ENCODE data around the gene MCM6. TPM values are rescaled to one million over a fixed set of nuclear protein-coding genes. Genes with fewer than 3 reads are reported as not detected.
A peak's percentile ranks its signal among the peaks of the same experiment; 100 is the strongest.

Gene MCM6
- total RNA-seq, 1 donor from 2014 or later, result 11.1 TPM

DNA sequence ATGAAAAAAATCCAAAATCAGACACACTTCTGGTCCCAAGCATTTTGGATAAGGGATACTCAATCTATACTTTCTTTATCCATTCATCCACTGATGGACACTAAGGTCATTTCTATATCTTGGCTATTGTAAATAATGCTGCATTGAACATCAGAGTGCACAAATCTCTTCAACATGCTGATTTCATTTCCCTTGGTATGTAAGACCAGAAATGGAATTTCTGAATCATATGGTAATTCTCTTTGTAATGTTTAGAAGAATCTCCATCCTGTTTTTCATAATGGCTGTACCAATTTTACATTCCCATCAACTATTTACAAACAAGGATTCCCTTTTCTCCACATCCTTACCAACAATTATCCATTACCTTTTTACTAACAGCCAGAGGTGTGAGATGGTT is 33.7 kb upstream of the MCM6 start:
- H3K36me3 ChIP-seq (ENCODE audit: control insufficient read depth, insufficient read depth, low read length), result no peaks in the 10 kb centered on the region
- no peak for TF ChIP-seq CTCF (IDR thresholded peaks at IDR 0.05; ENCODE audit: insufficient read depth, low read length, poor library complexity, severe bottlenecking)
- no peak for DNase-seq (ENCODE audit: low read depth)
- no peak overlapping the region for H3K4me3 ChIP-seq (ENCODE audit: low read depth, low read length)
- no peaks in the 10 kb centered on the region for H3K27me3 ChIP-seq (ENCODE audit: control insufficient read depth, insufficient read depth, low read length)

- Histone ChIP-seq H3K4me3 (ENCODE audit: low read depth, low read length) (no peak overlapping the region), H3K27me3 (ENCODE audit: control insufficient read depth, insufficient read depth, low read length) (no peaks in the 10 kb centered on the region), H3K36me3 (ENCODE audit: control insufficient read depth, insufficient read depth, low read length) (no peaks in the 10 kb centered on the region)
- TF ChIP-seq CTCF (IDR thresholded peaks at IDR 0.05; ENCODE audit: insufficient read depth, low read length, poor library complexity, severe bottlenecking), result no peak
- DNase-seq (ENCODE audit: low read depth), result no peak
These were observed 29.4 kb upstream of the MCM6 start for GRCh38 chr2:135905679-135906078.

DNA sequence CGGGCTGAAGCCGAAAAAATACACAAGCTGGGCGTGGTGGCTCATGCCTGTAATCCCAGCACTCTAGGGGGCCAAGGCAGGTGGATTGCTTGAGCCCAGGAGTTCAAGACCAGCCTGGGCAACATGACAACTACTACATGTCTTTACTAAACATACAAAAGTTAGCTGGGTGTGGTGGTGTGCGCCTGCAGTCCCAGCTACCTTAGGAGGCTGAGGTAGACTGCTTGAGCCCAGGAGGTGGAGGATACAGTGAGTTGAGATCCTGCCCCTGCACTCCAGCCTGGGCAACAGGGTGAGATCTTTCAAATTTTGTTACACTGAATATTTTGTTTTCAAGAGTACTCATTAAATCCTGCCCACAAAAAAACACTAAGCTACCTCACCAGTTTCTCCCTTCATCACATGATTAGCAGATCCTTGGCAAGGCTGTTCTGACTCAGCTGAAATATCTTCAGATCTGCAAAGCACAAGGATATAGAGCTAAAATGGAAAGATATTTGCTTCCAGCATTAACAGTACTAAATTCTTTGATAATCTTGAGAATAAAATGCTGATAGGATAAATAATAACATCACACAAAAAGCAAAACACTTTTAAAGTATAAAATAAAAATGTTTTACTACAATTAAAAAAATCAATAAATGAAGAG is 28.2 kb upstream of the MCM6 start:
- H3K27me3 ChIP-seq (ENCODE audit: control insufficient read depth, insufficient read depth, low read length), result no peaks in the 10 kb centered on the region
- TF ChIP-seq CTCF (IDR thresholded peaks at IDR 0.05; ENCODE audit: insufficient read depth, low read length, poor library complexity, severe bottlenecking), result no peak
- no peak overlapping the region for H3K4me3 ChIP-seq (ENCODE audit: low read depth, low read length)
- H3K36me3 ChIP-seq (ENCODE audit: control insufficient read depth, insufficient read depth, low read length), result no peaks in the 10 kb centered on the region
- peak; percentile 23 for DNase-seq (ENCODE audit: low read depth)

DNA sequence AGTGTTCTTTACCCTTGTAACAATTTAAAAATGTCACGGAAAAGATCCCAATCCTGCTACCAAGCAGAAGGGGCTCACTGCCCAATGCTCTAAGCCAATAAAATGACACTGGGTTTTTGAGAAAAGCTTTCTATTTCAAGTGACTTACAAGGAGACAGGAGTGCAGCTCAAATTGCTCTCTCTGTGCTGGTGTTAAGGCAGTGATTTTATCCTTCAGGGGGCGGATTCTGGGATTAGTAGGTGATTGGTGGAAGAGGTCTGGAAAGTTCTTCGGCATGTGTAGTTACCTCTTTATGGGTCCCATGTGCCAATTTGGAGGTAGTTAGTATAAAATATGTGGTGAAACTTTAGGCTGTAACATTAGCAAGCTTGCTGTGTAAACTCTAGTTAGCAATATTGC is 27.4 kb upstream of the MCM6 start:
- no peak for TF ChIP-seq CTCF (IDR thresholded peaks at IDR 0.05; ENCODE audit: insufficient read depth, low read length, poor library complexity, severe bottlenecking)
- Histone ChIP-seq H3K4me3 (ENCODE audit: low read depth, low read length) (no peak overlapping the region), H3K36me3 (ENCODE audit: control insufficient read depth, insufficient read depth, low read length) (no peaks in the 10 kb centered on the region), H3K27me3 (ENCODE audit: control insufficient read depth, insufficient read depth, low read length) (no peaks in the 10 kb centered on the region)
- DNase-seq (ENCODE audit: low read depth), result no peak

- no peak for DNase-seq (ENCODE audit: low read depth)
- Histone ChIP-seq H3K27me3 (ENCODE audit: control insufficient read depth, insufficient read depth, low read length) (no peaks in the 10 kb centered on the region), H3K4me3 (ENCODE audit: low read depth, low read length) (no peak overlapping the region), H3K36me3 (ENCODE audit: control insufficient read depth, insufficient read depth, low read length) (no peaks in the 10 kb centered on the region)
- no peak for TF ChIP-seq CTCF (IDR thresholded peaks at IDR 0.05; ENCODE audit: insufficient read depth, low read length, poor library complexity, severe bottlenecking)
These were observed 23.3 kb upstream of the MCM6 start for GRCh38 chr2:135899567-135899966.

- no peak for DNase-seq (ENCODE audit: low read depth)
- Histone ChIP-seq H3K27me3 (ENCODE audit: control insufficient read depth, insufficient read depth, low read length) (no peaks in the 10 kb centered on the region), H3K36me3 (ENCODE audit: control insufficient read depth, insufficient read depth, low read length) (no peaks in the 10 kb centered on the region)
These were observed 22.1 kb upstream of the MCM6 start for GRCh38 chr2:135898234-135898786.

More at GRCh38 chr2:135898234-135898786, 22.1 kb upstream of the MCM6 start:
- no peak overlapping the region for H3K4me3 ChIP-seq (ENCODE audit: low read depth, low read length)
- no peak for TF ChIP-seq CTCF (IDR thresholded peaks at IDR 0.05; ENCODE audit: insufficient read depth, low read length, poor library complexity, severe bottlenecking)
